A673 (cell line): Measurements from ENCODE around the gene TMED5.

Source experiments
- CTCF ChIP-seq: fragments of 300-800, 200-600 bp; sonication (generic); conservative IDR thresholded peaks from 2 replicates; pipeline ENCODE4 v1.5.1; 2017; ENCODE audit warnings: low read depth, mild to moderate bottlenecking, antibody characterized with exemption, low read length, moderate library complexity, mixed read lengths
- EZH2 ChIP-seq: fragments of 200-600 bp; sonication (generic); IDR thresholded peaks from 2 replicates; pipeline ENCODE4 v1.6.1; 2017; ENCODE audit warnings: borderline replicate concordance, low read depth, mild to moderate bottlenecking, mixed read lengths, antibody characterized with exemption, low read length; ENCODE audit not compliant: poor library complexity, severe bottlenecking

GRCh38 chr1:93111561-93111960 lies 68.7 kb downstream of the TMED5 start:
- TF ChIP-seq CTCF = no peak
- TF ChIP-seq EZH2 = no peak
